NCI-H2227 (cell line): ENCODE data around the gene CADPS2.

ENCODE experiments used
- DNase-seq: peaks from one replicate; lab custom pipeline; 2025; ENCODE audit not compliant: unreplicated experiment; lab: John Stamatoyannopoulos, UW

CADPS2 gene

DNA sequence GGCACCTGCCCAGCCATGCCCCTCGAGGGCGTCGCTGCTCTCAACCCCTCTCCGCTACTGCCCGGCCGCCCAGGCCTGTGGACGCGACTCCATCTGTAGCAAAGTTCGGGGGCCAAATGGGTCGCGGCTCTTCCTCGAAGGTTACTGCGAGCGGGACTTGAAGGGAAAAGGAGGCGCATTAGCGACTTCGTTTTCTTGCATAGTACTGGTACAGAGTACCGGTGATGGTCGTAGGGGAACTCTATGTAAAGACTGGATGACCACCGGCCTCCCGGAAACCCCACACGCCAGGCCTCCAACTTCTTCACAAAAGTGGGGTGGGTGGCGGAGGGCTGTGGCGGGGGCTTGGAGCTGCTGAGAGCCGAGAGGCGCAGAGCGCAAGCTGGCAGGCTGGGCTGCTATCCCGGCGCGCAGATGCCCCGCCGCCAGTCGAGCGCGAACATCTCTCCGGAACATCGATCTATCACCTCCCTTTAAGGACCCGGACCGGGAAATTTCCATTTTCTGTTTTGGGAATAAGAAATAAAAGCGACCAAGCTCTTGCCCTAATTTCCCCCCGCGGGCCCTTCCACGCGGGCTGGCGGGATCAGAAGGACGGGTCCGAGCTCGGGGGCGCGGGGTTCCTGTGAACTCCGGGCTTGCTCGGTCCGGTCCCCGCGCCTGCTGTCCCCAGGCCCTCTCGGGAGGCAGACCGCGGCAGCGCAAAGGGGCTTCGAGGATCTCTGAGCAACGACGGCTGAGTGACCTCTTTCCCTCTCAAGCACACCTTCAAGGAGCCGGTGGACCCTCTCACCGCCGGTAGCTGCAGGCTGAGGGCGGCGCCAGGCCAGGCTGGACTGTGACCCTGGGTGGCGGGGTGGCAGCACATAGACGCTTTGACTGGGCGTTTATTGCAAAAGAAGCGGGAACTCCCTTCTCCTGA is 569.5 kb downstream of the CADPS2 start:
- no peak for DNase-seq

DNA sequence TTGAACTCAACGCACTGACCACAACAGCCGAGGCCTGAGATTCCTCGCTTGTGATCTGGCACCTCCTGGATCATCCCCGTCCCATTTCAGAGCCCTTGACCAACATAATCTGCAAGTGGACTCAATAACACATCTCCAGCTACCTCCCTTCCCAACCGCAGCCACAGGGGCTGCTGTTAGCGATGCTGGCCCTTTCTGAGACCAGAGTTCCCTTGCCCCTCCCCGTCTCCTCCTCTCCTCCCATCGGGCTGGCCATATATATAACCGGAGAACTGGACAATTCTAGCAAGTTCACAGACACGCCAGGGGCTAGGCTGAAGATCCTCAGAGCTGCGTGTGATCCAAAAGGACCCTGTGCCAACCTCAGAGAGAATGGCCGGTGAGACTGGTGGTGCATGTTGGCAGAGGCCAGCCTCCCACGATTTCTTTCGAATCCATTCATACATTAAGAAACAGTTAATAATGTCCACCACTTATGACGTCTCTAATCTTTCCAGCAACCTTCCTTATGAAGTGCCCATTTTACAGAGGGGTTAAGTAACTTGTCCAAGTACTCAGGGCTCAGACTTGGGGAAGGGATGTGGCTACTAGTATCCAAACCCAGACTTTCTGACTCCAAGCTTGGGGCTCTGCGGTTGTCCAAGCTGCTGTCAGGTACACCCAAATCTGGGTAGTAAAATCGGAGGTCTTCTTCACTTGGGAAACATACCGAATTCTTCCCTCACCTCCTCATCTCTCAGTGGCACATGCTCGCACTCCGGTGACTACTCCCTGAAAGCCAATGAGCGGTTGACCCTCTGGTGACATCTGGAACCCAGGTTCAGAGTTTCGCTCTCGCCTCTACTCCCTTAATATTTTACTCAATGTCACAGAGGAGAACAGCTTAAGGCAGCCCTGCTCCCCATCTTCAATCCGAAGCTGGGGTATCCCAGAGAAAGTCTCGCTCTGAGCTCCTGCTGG is 570.5 kb downstream of the CADPS2 start:
- no peak for DNase-seq

DNA sequence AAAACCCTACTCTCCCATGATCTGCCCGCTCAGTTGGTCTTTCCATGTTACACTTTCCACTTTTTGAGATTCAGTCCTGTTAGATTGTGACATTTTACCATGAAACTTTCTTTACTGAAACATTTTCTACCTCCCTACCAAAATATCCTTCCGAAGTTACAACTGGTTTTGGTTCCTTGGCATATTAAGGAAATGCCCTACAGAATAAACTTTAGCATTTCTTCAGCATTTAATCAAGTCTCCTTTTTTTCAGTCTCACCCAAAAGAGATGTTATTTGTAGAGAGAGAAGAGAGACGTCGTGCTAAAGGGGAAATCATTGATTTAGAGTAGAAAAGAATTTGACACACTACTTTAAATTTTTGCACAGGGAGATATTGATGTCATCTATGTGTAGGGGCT is 572.0 kb downstream of the CADPS2 start:
- DNase-seq, result no peak

DNA sequence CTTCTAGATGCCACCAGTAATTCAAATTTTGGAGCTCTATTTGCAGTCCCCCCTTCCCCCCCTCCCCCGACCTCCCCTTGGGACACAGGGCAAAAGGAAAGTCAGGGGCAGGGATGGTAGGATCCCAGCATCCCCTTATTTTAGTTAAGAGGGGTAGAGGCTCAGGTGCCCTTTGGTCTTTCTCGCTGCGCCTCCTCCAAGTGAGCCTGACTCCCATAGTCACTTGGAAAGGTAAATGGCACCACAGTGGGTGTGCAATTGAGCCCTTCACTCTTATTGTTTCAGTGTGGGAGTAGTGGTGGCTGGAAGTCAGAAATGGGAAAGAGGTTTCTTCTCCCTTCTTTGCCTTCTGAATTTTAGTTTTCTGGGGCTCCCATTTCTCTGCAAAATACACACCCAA is 573.5 kb downstream of the CADPS2 start:
- DNase-seq, result no peak

DNA sequence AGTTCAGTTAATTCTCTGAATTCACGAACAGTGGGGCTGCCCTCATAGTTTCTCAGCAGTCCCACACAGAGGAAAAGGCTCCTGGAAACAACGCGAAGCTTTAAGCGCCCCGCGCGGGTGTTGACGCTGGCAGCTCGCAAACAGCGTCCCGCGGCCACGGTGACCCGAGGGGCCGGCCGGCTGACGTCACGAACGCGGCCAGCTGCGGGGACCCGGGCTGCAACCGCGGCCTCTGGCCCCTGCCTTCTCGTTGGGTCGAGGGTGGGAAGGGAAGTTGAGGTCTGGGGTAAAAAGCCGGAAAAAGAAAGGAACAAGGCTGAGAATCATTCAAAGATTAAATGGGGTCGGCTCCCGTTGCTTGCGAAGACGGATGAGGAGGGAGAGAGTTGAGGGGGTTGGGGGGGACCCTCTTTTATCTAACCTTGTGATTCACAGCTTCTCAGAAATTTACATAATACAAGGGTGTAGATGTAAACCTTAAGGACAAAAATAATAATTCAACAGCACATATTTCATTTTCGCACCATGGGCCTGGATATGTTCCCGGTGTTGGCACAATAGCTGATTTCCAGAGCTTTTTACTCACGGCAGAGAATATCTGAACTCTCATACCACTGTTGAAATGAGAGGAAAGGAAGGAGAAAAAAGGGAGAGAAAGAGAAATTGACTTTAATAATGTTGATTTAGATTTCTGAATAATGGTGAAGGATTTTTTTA is 574.4 kb downstream of the CADPS2 start:
- no peak for DNase-seq

DNA sequence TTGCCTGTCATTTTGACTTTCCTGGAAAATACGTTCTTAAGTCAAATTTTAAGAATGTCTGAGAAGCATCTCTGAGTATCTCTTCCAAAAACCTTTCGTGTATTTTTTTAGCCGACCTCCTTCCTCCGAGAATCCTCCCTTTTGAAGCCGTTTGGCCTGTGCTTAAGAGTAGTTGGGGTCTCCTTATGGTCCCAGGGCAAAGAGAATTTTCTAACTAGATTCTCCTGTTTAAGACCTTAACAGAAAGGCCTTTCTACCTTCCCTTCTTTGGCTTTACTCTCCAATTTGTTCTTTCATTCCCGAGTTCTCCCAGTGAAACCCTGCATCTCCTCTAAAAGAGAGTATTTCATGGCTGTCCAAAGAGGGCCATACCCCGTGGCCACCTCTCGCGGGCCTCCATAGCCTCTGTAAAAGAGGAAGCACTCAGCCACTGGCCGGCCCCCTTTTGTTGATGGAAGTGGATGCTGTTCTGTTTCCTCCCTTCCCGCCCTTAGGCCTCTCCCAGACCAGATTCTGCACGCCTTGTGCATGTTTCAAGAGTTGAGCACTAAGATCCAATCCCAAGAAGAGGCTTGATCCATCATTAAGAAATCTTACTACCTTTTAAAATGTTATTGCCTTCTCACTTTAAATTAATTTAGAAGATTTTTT is 575.1 kb downstream of the CADPS2 start:
- no peak for DNase-seq

DNA sequence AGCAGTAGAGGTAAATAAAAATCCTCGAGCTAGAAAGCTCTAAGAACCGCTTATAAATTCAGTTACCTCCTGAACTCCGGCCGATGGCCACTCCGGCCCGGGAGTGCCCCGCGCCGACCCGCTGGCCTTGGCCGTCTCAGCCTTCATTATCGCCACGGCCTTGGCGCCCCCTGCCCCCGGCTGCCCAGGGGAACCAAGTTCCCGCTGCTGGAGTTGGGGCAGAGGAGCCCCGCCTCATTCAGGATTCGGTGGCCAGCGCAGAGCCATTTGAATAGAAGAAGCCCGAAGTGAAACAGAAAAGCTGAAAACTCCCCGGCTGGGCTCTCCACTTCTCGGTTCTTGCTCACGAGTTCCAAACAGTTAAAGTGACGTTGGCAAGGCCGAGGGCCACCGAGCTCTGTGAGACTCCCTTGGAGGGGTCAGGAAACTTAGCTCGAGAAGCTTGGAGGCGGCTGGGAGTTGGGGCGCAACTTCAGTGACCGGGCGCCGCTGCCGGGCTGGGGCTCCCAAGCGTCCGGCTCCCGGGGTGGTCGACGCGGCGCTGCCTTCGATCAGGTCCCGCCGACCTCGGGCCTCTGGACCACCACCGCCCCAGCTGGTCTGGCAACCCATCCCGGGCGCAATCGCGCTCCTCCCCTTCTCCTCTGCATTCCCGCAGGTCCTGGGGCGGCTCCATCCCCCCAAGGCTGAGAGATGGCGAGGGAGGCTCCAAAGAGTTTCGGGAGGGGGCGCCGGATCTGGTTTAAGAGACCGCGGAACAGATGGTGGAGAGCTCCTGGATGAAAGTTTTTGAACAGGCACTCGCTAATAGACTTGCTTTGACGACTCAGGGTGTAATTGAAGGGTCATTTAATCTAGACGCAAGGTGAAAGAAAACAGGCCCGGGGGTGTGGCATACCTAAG is 575.9 kb downstream of the CADPS2 start:
- DNase-seq, result no peak

DNA sequence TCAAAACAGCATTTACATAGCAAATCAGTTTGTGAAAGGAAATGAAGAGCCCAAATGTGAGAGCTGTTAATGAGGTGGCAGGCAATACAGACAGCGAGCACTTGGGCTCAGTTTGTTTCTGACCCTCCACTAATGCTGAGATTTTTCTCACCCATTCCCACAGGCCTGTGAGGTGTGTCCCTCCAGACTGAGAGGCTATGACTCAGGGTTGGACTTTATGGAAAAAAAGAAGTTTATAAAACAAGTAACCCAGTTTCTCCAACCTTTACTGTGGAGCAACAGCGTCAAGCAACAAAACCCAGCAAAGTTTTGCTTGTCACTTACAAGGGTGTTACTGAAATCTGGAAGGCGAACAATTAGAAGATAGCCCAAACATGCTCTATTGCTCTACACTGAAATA is 576.8 kb downstream of the CADPS2 start:
- DNase-seq, result no peak

DNA sequence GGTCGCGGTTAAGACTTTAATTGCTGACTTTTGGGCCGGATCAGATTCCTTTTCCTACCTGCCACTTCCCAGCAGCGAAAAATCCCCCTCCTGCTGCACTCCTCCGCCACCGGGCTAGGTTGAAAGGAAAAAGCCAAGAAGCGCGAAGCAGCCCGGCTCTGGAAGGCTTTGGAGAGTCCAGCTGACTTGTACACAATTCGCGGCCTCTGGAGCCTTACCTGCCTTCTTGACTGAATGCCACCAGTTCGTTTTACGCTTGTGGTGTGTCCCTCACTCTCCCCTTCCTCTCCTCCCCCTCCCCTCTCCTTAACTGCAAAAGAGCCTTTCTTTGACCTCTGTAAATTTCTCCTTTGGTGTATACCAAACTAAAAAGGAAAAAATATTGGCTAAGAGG is 579.0 kb downstream of the CADPS2 start:
- no peak for DNase-seq

DNA sequence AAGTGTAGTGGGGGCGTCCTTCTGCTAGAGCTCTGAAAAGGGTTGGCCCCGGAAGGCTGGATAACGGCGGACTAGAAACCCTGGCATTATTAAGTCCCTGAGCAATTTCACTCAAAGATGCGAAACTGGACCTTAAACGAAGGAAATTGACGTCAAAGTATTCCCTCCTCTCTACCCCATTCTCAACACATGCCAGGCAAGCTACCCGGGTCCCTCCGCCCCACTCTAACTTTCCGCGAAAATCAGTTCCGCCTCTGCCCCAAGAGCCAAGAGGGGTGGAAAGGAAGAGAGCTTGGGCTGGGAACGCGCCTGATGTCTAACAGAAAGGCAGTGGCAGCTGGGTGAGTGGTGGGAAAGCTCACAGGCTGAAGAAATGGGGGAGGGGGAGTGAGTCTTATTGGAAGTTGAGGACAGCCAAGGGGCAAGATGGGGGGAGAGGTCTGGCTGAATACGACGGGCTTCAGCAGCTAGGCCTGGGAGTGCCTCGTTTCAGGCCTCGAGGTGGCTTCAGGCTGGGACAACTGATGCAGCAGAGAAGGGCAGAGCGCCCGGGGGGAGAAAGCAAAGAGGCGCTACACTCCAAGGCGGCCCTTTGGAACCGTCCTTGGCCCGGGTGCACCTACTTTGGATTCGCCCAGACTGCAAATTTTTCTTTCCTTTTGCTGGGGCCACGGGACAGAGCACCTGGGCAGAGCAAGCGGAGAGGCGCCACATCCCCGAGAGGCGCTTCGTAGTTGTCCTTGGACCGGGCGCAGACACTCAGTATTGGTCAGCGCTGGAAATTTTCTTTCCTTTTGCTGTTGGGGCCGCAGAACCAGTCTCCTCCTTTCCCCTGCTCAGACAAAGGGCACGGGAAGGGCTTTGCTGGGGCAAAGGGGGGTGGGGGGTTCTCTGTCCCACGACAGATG is 579.7 kb downstream of the CADPS2 start:
- DNase-seq, result no peak

DNA sequence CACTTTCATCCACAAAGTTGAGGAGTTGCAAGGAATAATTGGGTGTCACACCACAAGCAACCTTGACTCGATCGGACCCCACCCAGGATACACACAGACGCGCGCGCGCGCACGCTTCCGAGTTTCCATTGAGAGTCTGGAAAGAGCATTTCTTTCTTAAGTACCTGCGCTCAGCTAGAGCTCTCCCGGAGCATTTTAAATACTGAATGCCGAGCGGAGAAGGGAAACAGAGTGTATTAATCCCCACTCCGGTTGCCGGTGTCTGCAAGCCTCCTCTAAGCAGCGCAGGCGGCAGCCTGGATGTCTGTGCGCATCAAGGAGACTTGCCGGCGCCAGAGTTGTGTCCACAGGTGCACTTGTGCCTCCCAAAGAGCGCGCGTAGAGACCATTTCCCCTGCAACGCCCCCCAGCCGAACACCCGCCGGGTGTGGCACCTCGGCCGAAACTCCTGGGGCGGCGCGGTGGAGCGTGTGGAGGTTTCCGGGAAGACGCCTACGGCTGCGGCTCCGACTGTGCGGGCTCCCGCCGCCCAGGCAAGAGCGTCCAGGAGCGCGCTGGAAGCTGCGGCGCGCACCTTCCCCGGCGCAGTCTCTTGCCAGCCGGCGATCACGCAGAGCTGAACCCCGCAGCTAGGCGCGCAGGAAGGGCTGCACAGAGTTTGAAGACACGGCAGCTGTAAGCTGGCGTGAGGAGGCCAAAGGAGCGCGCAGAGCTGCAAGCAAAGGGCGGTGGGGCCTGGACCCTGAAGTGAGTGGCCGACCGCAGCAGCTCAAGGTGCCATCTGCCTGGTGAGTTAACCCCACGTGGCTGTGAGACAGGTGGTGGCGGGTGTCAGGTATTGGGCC is 580.6 kb downstream of the CADPS2 start:
- peak; percentile 58 for DNase-seq

DNA sequence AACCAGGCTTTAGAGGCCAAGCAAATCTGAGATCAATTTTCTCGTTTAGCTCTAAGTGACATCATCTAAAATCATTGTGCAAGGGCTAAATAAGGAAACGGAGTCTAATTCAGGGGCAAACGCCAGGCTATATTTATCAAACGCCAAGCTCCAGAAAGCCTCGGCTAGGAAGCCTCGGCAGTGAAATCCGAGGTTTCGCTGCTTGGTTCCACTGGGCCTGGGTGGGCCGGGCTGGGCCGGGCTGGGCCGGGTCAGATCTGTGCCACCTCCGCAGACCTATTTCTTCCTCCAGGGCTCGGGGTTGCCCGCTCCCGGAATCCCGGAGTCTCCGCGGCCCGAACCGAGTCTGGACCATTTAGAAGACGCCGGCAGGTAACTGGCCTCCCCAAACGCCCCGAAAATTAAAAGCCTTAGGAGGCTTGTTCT is 581.3 kb downstream of the CADPS2 start:
- no peak for DNase-seq

DNA sequence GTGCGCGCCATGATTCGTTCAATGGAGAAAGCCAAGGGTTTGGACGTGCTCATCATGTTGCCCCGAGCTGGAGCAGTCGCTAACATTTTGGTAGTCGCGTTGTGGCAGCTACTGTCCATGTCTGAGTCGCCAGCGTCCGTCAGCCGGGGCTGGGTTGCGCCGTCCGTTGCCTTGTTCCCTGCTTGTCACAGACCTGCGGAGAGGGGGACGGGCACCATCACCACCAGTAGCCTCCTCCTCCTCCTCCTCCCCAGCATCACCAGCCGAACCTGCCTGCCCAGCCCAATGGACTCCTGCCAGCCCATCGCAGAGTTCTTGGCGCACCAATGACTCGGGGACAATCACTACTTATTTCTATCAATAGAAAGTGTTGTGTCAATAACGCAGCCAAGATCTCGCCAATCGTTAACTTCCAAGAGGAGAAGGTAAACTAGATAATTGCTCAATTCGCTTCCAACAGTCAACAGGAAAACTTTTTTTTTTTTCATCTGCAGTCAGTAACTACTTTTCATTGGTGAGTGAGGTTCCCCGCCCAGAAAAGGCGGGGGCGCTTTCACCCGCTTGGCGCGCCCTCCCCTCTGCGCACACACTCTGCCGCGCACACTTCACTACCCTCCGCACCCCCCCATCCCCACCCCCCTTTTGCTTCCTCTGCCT is 581.8 kb downstream of the CADPS2 start, which contains the start of gene FEZF1:
TSS of gene FEZF1 (minus strand) at position 432 of the 657 bp plus-strand sequence. CDS start at position 119, 313 bp downstream.
- no peak for DNase-seq

DNA sequence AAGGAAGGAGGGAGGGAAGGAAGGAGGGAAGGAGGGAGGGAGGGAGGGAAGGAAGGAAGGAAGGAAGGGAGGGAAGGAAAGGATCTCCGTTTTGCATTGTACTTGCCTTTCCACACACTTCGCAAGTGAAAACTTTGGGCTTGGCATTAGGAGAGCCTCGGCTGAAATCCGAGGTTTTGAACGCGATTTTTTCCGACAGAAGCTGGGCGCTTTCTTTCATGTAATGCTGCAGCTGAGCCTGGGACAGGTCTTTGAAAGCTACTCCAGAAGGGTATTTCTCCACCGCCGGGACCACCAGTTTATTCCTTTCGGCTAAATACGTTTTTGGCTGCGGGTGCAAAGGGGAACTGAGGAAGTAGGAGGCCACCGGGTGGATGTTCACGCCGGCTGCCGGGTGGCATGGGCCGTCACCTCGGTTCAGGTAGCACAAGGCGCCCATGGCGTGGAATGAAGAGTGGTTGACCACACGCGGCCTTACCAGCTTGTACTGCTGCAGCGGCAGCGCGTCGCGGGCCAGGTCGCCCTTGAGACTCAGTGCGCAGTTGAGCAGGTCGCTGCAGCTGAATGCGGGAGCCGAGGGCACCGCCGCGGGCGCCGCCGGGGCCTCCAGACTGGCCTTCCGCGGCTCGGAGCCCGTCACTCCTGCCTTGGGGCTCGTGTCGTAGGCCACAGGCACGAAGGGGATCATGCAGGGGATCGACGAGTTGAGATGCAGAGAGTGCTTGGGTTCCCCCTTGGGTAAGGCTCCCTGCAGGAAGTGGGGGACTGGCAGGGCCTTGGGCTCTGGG is 582.5 kb downstream of the CADPS2 start:
- DNase-seq, result no peak

DNA sequence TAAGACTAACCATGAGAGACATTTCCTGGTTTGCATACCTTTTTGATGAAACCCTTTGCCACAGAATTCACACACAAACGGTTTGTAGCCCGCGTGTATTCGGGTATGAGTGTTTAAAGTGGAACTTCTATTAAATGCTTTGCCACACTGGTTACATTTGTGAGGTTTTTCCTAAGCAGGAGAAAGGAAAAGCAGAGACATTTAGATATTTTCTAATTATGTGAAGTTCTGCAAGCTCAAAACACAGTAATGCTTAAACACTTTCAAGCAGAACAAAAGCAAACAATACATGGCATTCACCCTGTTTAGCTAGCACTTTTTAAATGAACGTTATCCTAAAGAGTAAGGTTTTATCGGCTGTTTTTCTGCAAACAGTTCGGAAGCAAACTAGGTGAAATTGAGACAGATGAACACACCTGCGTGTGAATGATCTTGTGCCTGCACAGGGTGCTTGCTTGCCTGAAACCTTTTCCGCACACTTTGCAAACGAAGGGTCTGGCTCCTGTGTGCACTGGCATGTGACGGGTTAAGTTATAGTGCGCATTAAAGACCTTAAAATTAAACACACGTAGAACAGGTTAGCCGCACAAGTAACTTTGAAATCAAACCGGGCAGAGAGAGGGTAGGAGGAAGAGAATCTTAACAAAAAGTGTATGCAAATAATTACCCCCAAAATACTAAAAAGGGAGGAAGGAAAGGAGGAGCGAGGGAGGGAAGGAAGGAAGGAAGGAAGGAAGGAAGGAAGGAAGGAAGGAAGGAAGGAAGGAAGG is 583.3 kb downstream of the CADPS2 start:
- no peak for DNase-seq
